Urinary bladder (tissue), 4 donors: ENCODE measurements around the gene QKI. TPM values are rescaled to one million over a fixed set of nuclear protein-coding genes. Genes with fewer than 3 reads are reported as not detected.

ENCODE experiments used
- DNase-seq: peaks from one replicate; pipeline ENCODE4 v3.0.0-alpha.2; 2015; ENCODE audit errors: extremely low spot score
- H3K27ac ChIP-seq: one replicate; pipeline ENCODE4 v1.5.1; 2013; ENCODE audit warnings: low read depth, mild to moderate bottlenecking, moderate library complexity
- H3K36me3 ChIP-seq: one replicate; pipeline ENCODE4 v1.6.1; 2013; ENCODE audit warnings: mild to moderate bottlenecking, moderate library complexity; ENCODE audit not compliant: insufficient read depth
- H3K4me1 ChIP-seq: one replicate; pipeline ENCODE4 v1.6.1; 2013; ENCODE audit warnings: mild to moderate bottlenecking, moderate library complexity; ENCODE audit not compliant: insufficient read depth
- H3K4me3 ChIP-seq: one replicate; pipeline ENCODE4 v1.5.1; 2013; ENCODE audit warnings: low read depth, low read length
- WGBS: extraction: QIAGEN DNeasy Blood & Tissue Kit; methylation state at CpG from one replicate; pipeline ENCODE4 v1.1.7; 2013; 5-methylcytosine and 5-hydroxymethylcytosine counted together
- polyA plus RNA-seq: library from polyadenylated mRNA; stranded (reverse); fragments of 200-250 nt; gene quantifications from one replicate; pipeline ENCODE4 v1.2.3, GENCODE V29; 2013
- total RNA-seq: library from RNA; depleted of rRNA; stranded (reverse); fragments of >200 nt; gene quantifications from one replicate; pipeline ENCODE4 v1.2.3, GENCODE V29; 2014
- donor health status: healthy with polysubstance abuse.
- donor health status: healthy.

The QKI gene
- total and polyA plus RNA-seq, 2 donors, result 72.2 to 185 TPM

- 89% methylated on average over 1 of the region's 1 CpG for WGBS
- no peak for DNase-seq
- Histone ChIP-seq H3K4me3 (no peak overlapping the region), H3K27ac (no peak overlapping the region), H3K36me3 (peaks cover 2% of the 10 kb centered on the region), H3K4me1 (no peaks in the 10 kb centered on the region)
These were observed 151.5 kb downstream of the QKI start for GRCh38 chr6:163566056-163566455.

- no peak overlapping the region for H3K27ac ChIP-seq
- no peaks in the 10 kb centered on the region for H3K4me1 ChIP-seq
- no peak for DNase-seq
- H3K4me3 ChIP-seq, result no peak overlapping the region
- H3K36me3 ChIP-seq, result peaks cover 2% of the 10 kb centered on the region
- 94% methylated on average over 4 of the region's 4 CpGs for WGBS
These were observed 153.8 kb downstream of the QKI start for GRCh38 chr6:163568275-163568674.

- H3K27ac ChIP-seq, result no peak overlapping the region
- no peak for DNase-seq
- H3K36me3 ChIP-seq, result no peaks in the 10 kb centered on the region
- WGBS, result 91% methylated on average over 12 of the region's 12 CpGs
- H3K4me3 ChIP-seq, result no peak overlapping the region
- H3K4me1 ChIP-seq, result no peaks in the 10 kb centered on the region
These were observed 156.2 kb downstream of the QKI start for GRCh38 chr6:163570579-163571231.

GRCh38 chr6:163571730-163572129 is 157.2 kb downstream of the QKI start:
- Histone ChIP-seq H3K36me3 (no peaks in the 10 kb centered on the region), H3K4me1 (no peaks in the 10 kb centered on the region), H3K27ac (no peak overlapping the region), H3K4me3 (no peak overlapping the region)
- WGBS, result 89% methylated on average over 2 of the region's 2 CpGs
- no peak for DNase-seq

DNA sequence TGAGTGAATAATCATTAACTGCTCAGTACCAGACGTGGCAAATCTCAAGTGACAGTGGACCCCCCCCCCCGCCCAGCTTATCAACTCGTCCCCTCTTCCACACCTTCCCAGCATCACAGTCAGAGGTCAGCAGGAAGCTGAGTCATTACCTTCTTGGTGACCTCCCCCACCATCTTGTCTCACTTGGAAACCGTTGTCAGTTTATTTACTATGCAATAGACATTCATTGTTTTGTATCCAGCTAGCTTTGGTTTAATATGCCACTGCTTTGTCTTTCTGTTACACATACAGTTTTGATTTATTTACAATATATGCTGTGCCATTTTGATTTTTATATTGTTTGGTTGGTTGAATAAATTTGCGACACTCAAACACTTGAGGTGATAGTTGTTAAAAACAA is 158.1 kb downstream of the QKI start:
- no peaks in the 10 kb centered on the region for H3K36me3 ChIP-seq
- H3K4me1 ChIP-seq, result no peaks in the 10 kb centered on the region
- DNase-seq, result no peak
- WGBS, result 57% methylated on average over 5 of the region's 5 CpGs
- H3K27ac ChIP-seq, result no peak overlapping the region
- H3K4me3 ChIP-seq, result no peak overlapping the region

- H3K4me1 ChIP-seq, result no peaks in the 10 kb centered on the region
- 74% methylated on average over 4 of the region's 4 CpGs for WGBS
These were observed 159.1 kb downstream of the QKI start for GRCh38 chr6:163573503-163574179.

DNA sequence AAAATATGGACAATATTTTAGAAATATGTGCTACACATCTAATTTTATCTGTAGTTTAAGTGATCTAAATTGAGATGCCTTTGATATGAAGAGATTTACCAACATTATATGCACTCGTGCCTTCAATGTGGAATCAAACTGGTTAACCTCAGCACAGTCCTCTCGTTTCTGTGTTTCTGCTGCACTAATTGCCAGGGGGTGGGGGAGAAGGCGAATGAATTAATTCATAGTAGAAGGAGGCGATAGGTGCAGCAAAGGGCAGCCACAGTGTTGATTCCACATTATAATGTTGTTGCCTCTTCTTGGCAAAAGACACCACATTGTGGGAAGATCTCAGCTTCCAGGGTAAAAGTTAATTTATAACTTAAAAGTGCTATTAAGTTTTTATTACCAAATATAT is 161.6 kb downstream of the QKI start:
- no peak for DNase-seq
- no peaks in the 10 kb centered on the region for H3K4me1 ChIP-seq
- H3K4me3 ChIP-seq, result no peak overlapping the region
- no peak overlapping the region for H3K27ac ChIP-seq
- WGBS, result 73% methylated on average over 4 of the region's 4 CpGs
- no peaks in the 10 kb centered on the region for H3K36me3 ChIP-seq

More at GRCh38 chr6:163573503-163574179, 159.1 kb downstream of the QKI start:
- Histone ChIP-seq H3K27ac (no peak overlapping the region), H3K36me3 (no peaks in the 10 kb centered on the region), H3K4me3 (no peak overlapping the region)
- DNase-seq, result no peak

GRCh38 chr6:163577404-163577803 is 162.9 kb downstream of the QKI start:
- Histone ChIP-seq H3K36me3 (no peaks in the 10 kb centered on the region), H3K4me3 (no peak overlapping the region)

GRCh38 chr6:163579111-163579879 is 164.8 kb downstream of the QKI start:
- H3K27ac ChIP-seq, result no peak overlapping the region
- no peaks in the 10 kb centered on the region for H3K36me3 ChIP-seq
- 58% methylated on average over 13 of the region's 13 CpGs for WGBS
- no peak for DNase-seq
- no peaks in the 10 kb centered on the region for H3K4me1 ChIP-seq
- no peak overlapping the region for H3K4me3 ChIP-seq

More at GRCh38 chr6:163577404-163577803, 162.9 kb downstream of the QKI start:
- Histone ChIP-seq H3K4me1 (no peaks in the 10 kb centered on the region), H3K27ac (no peak overlapping the region)
- WGBS, result 79% methylated on average over 3 of the region's 3 CpGs
- DNase-seq, result no peak

GRCh38 chr6:163579880-163580295 is 165.4 kb downstream of the QKI start:
- no peaks in the 10 kb centered on the region for H3K36me3 ChIP-seq
- DNase-seq, result no peak
- no peak overlapping the region for H3K4me3 ChIP-seq
- H3K27ac ChIP-seq, result no peak overlapping the region
- WGBS, result 34% methylated on average over 4 of the region's 4 CpGs
- no peaks in the 10 kb centered on the region for H3K4me1 ChIP-seq

DNA sequence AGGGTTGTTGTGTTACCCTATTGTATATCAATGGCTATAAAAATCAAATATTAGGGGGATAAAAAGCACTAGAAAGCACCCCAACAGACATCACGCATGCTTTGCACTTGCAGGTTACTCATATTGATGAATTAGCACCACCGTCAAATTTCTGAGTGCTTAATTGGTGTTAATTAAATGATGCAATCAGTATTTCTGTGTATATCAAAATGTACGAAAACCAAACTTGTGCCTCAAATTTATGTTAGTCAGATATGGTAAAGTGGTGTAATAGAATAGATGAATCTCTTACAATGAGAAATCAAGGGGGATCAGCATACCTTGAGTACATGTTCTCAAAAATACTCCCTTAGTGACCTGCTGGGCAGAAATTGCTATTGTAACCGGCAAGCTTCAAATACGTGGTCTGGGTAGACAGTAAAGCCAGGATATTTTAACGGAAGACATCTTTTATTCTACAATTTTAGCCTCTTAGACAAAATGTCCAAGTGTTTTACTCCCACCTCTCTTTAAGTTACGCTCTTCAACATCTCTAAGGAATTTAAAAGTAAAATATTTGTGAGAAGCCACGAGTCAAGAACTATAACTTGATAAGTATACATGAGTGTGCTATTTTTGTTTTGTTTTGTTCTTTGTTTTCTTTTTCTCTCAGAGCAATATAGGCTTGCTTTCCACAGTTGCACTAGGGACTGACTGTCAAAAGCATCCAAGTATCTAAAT is 166.0 kb downstream of the QKI start:
- no peak overlapping the region for H3K27ac ChIP-seq
- 76% methylated on average over 8 of the region's 8 CpGs for WGBS

DNA sequence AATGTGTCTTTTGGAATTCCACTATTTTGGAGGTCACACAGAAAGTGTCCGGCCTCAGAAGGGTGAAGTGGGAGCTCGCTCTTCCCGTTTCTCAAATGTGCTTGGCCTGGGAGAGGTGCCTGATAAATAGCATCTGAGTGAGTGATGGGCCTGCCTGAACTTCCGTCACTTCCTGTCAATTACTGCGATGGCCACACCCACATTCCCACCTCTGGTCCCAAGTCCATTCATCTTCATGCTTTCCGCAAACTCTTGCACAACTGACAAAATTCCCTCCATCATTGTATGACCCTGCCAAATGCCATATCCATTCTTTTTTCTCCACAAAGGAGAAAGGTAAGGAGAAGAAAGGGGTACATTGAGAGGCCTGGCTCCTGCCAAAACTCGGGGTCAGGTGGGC is 169.0 kb downstream of the QKI start:
- no peaks in the 10 kb centered on the region for H3K36me3 ChIP-seq
- H3K4me3 ChIP-seq, result no peak overlapping the region
- WGBS, result 91% methylated on average over 7 of the region's 7 CpGs
- no peak overlapping the region for H3K27ac ChIP-seq
- DNase-seq, result no peak
- H3K4me1 ChIP-seq, result no peaks in the 10 kb centered on the region

More for the DNA sequence above, 166.0 kb downstream of the QKI start:
- DNase-seq, result no peak
- Histone ChIP-seq H3K36me3 (no peaks in the 10 kb centered on the region), H3K4me1 (no peaks in the 10 kb centered on the region), H3K4me3 (no peak overlapping the region)

GRCh38 chr6:163585932-163586437 is 171.5 kb downstream of the QKI start:
- H3K36me3 ChIP-seq, result no peaks in the 10 kb centered on the region
- H3K27ac ChIP-seq, result no peak overlapping the region
- no peak overlapping the region for H3K4me3 ChIP-seq
- DNase-seq, result no peak
- no peaks in the 10 kb centered on the region for H3K4me1 ChIP-seq
- 45% methylated on average over 8 of the region's 8 CpGs for WGBS
